Daoy (cell line): ENCODE results near the gene TRIM69. TPM values are rescaled to one million over a fixed set of nuclear protein-coding genes. Genes with fewer than 3 reads are reported as not detected.

Experiments
- DNase-seq: peaks from one replicate; pipeline ENCODE4 v3.0.0-alpha.2; 2015; ENCODE audit warnings: low read depth
- total RNA-seq: library from RNA; depleted of rRNA; stranded (reverse); fragments of >200 nt; shearing (Covaris generic); gene quantifications from 2 replicates; pipeline ENCODE4 v1.2.3, GENCODE V29; 2014; rRNA removed

The TRIM69 gene
- total RNA-seq, 1 experiment from 2014 or later: 7.8 TPM

- DNase-seq: no peak
Measured at GRCh38 chr15:44808557-44808956, 72.2 kb downstream of the TRIM69 start.

GRCh38 chr15:44810237-44810636, 73.9 kb downstream of the TRIM69 start:
- DNase-seq: no peak

GRCh38 chr15:44811337-44811736, 75.0 kb downstream of the TRIM69 start:
- DNase-seq: no peak

GRCh38 chr15:44812029-44812517, 75.7 kb downstream of the TRIM69 start:
- DNase-seq: no peak

GRCh38 chr15:44813231-44813630, 76.9 kb downstream of the TRIM69 start:
- DNase-seq: no peak

Other genes with a start within 250 kb of the TRIM69 start
- 55.7 and 92.1 TPM in 2 replicates for gene EIF3J, start 199.4 kb upstream of the TRIM69 start, total RNA-seq
- gene SPG11, start 72.9 kb upstream of the TRIM69 start, total RNA-seq: 32.6 and 37.2 TPM in 2 replicates
- 0.11 and 2.9 TPM in 2 replicates for gene PATL2, start 25.2 kb upstream of the TRIM69 start, total RNA-seq
- gene B2M, start 25.0 kb upstream of the TRIM69 start, total RNA-seq: 1,867 and 2,010 TPM in 2 replicates
- not detected in 2 replicates for gene TERB2, start 220.2 kb downstream of the TRIM69 start, total RNA-seq